GM12878 (cell line): ENCODE results near the gene DES. TPM values are rescaled to one million over a fixed set of nuclear protein-coding genes. Genes with fewer than 3 reads are reported as not detected.

Experiments used
- ATAC-seq: fragments of 200-7000 bp; cut with Tn5 transposase; 3 replicates; pipeline ENCODE4 v1.9.1; 2020; ENCODE audit warnings: mild to moderate bottlenecking, moderate library complexity
- BruUV-seq: library from RNA; stranded (reverse); fragments of 400-500 nt; replicated peaks from 2 replicates; lab custom pipeline; 2021; lab: Mats Ljungman, UMichigan
- CTCF ChIA-PET: fragments of 300-600 bp; sonication (Branson Sonifier 250); formaldehyde crosslinking; extraction: SDS; loops from one replicate; lab custom pipeline; 2021; ENCODE audit warnings: inconsistent platforms; lab: Yijun Ruan, JAX
- POLR2A ChIA-PET: fragments of 350-600 bp; formaldehyde crosslinking; extraction: SDS; loops from one replicate; lab custom pipeline; 2021; ENCODE audit warnings: inconsistent platforms; lab: Charles Lee
- RAD21 ChIA-PET: fragments of 300-600 bp; sonication (Branson Sonifier 250); formaldehyde crosslinking; loops from one replicate; lab custom pipeline; 2023; ENCODE audit warnings: antibody characterized with exemption; ENCODE audit not compliant: unreplicated experiment; lab: Charles Lee
- SMC1A ChIA-PET: fragments of 300-600 bp; sonication (Branson Sonifier 250); formaldehyde crosslinking; loops from one replicate; lab custom pipeline; 2023; ENCODE audit not compliant: unreplicated experiment, uncharacterized antibody; lab: Charles Lee
- DNase-seq: peaks from one replicate; pipeline ENCODE4 v3.0.0-alpha.2; 2011; ENCODE audit warnings: low read depth, low spot score
- FAIRE-seq: peaks from 3 replicates; lab custom pipeline; 2011; peaks lifted over from hg19 to GRCh38; lab: Jason Lieb, UNC
- H2AFZ ChIP-seq: 2 replicates; pipeline ENCODE4 v1.6.0; 2011; ENCODE audit warnings: low read depth, low read length, control low read depth; ENCODE audit not compliant: control insufficient read depth
- H3K27ac ChIP-seq: 2 replicates; pipeline ENCODE4 v1.5.1; 2011; ENCODE audit warnings: control low read depth; ENCODE audit not compliant: control insufficient read depth, insufficient read depth
- H3K27me3 ChIP-seq, 2 experiments: replicated peaks in 1 of 2; 2 replicates each; pipeline versions ENCODE4 v1.6.0 to v1.6.1; 2011; ENCODE audit warnings: low read length in 1 of 2; ENCODE audit not compliant: control insufficient read depth in 2 of 2, insufficient read depth in 2 of 2
- H3K36me3 ChIP-seq, 2 experiments: 2 replicates each; pipeline ENCODE4 v1.5.1; 2011; ENCODE audit warnings: low read length in 1 of 2; ENCODE audit not compliant: control insufficient read depth in 2 of 2, insufficient read depth in 2 of 2
- H3K4me1 ChIP-seq: 2 replicates; pipeline ENCODE4 v1.6.1; 2011; ENCODE audit warnings: mild to moderate bottlenecking, low read length, moderate library complexity, mixed read lengths; ENCODE audit not compliant: control insufficient read depth, insufficient read depth
- H3K4me2 ChIP-seq: 2 replicates; pipeline ENCODE4 v1.6.0; 2011; ENCODE audit warnings: control low read depth; ENCODE audit not compliant: control insufficient read depth, insufficient read depth
- H3K4me3 ChIP-seq: fragments of 200-600 bp; sonication (generic); 2 replicates; pipeline ENCODE4 v1.5.1; 2016
- H3K79me2 ChIP-seq: 2 replicates; pipeline ENCODE4 v1.6.0; 2011; ENCODE audit warnings: low read length; ENCODE audit not compliant: control insufficient read depth, insufficient read depth
- H3K9ac ChIP-seq: 2 replicates; pipeline ENCODE4 v1.8.0; 2011; ENCODE audit warnings: low read length, control low read depth, mixed read lengths; ENCODE audit not compliant: control insufficient read depth, insufficient read depth
- H3K9me3 ChIP-seq: replicated peaks from 3 replicates; pipeline ENCODE4 v1.5.1; 2011; ENCODE audit warnings: mild to moderate bottlenecking, low read length; ENCODE audit not compliant: control insufficient read depth, insufficient read depth
- H4K20me1 ChIP-seq: 2 replicates; pipeline ENCODE4 v1.6.0; 2011; ENCODE audit not compliant: control insufficient read depth, insufficient read depth
- BCL3 ChIP-seq: IDR thresholded peaks from 2 replicates; pipeline ENCODE4 v1.6.1; 2011; ENCODE audit warnings: borderline replicate concordance, low read depth, mild to moderate bottlenecking, moderate library complexity, low read length; ENCODE audit not compliant: insufficient read depth, poor library complexity, severe bottlenecking
- BHLHE40 ChIP-seq, 2 experiments: fragments of 450-650 bp in 1 of 2; IDR thresholded peaks; 2 replicates each; pipeline ENCODE4 v1.6.1; 2011 to 2017; ENCODE audit warnings: low read depth in 2 of 2, borderline replicate concordance in 1 of 2, improper control_type of control experiment in 1 of 2, low read length in 1 of 2, mild to moderate bottlenecking in 1 of 2
- CHD4 ChIP-seq: fragments of 200-600 bp; sonication (generic); IDR thresholded peaks from 2 replicates; pipeline ENCODE4 v1.6.1; 2016; ENCODE audit warnings: mild to moderate bottlenecking
- CREM ChIP-seq: IDR thresholded peaks from 2 replicates; pipeline ENCODE4 v1.6.1; 2014; ENCODE audit warnings: antibody characterized with exemption, low read depth
- ELK1 ChIP-seq: IDR thresholded peaks from 2 replicates; pipeline ENCODE4 v1.6.1; 2012; ENCODE audit warnings: low read depth, low read length, improper control_type of control experiment
- IKZF1 ChIP-seq: fragments of 450-650 bp; conservative IDR thresholded peaks from 2 replicates; pipeline ENCODE4 v1.6.1; 2017; ENCODE audit warnings: antibody characterized with exemption, mild to moderate bottlenecking
- NFIC ChIP-seq: IDR thresholded peaks from 2 replicates; pipeline ENCODE4 v1.6.1; 2012; ENCODE audit warnings: low read depth, mild to moderate bottlenecking, inconsistent platforms, low read length, moderate library complexity
- NR2C1 ChIP-seq: fragments of 450-650 bp; IDR thresholded peaks from 2 replicates; pipeline ENCODE4 v1.6.1; 2017; ENCODE audit warnings: antibody characterized with exemption, mild to moderate bottlenecking, moderate library complexity
- ZBTB4 ChIP-seq: fragments of 450-650 bp; formaldehyde crosslinking; IDR thresholded peaks from 2 replicates; pipeline ENCODE4 v1.4.0; 2022; ENCODE audit warnings: mild to moderate bottlenecking, moderate library complexity
- ZNF217 ChIP-seq: fragments of 450-650 bp; IDR thresholded peaks from 2 replicates; pipeline ENCODE4 v1.6.1; 2017; ENCODE audit warnings: antibody characterized with exemption, mild to moderate bottlenecking
- ZNF384 ChIP-seq: IDR thresholded peaks from 2 replicates; pipeline ENCODE4 v1.6.1; 2012; ENCODE audit warnings: low read depth, mild to moderate bottlenecking, low read length, improper control_type of control experiment, borderline replicate concordance
- WGBS: methylation state at CpG from one replicate; pipeline ENCODE4 v1.1.6; 2016; ENCODE audit warnings: low lambda C conversion rate; ENCODE audit not compliant: insufficient replicate concordance, insufficient coverage; ENCODE audit errors: missing lambda C conversion rate; 5-methylcytosine and 5-hydroxymethylcytosine counted together
- in situ Hi-C: fragments of 300-500 bp; cut with MboI; formaldehyde crosslinking; loops from 9 replicates; pipeline ENCODE4 v1.14.3; 2018; ENCODE audit warnings: mixed read lengths
- intact Hi-C: fragments of 100-400 bp; cut with micrococcal nuclease; formaldehyde crosslinking; loops from one replicate; pipeline ENCODE4 v1.14.2; 2022; ENCODE audit not compliant: unreplicated experiment
- polyA plus RNA-seq, 11 experiments: library from polyadenylated mRNA; depleted of rRNA in 4 of 11; unstranded in 6 of 11; stranded (reverse) in 5 of 11; fragments of >200 nt; fragmentation: Nextera tagmentation in 4 of 11; fragmentation: Illumina TruSeq in 1 of 11; extraction: Ambion mirVana in 4 of 11; extraction: Trizol in 1 of 11; gene quantifications; 1 replicate in 1 of 11; 2 replicates in 10 of 11; pipeline versions ENCODE4 v1.2.1 to v1.2.3, GENCODE V29; 2011 to 2016; ENCODE audit warnings: inconsistent platforms in 2 of 11, missing spikeins in 2 of 11, low read depth in 1 of 11
- total RNA-seq, 4 experiments: library from RNA; depleted of rRNA in 3 of 4; stranded (reverse); fragments of >200 nt in 3 of 4; fragmentation: Illumina TruSeq in 1 of 4; extraction: Trizol in 1 of 4; gene quantifications; 2 replicates each; pipeline versions ENCODE4 v1.2.1 to v1.2.3, GENCODE V29; 2013 to 2021
- TF ChIP-seq, protein P1 (sequence below): fragments of 450-650 bp; IDR thresholded peaks from 2 replicates; pipeline ENCODE4 v1.6.1; 2017; ENCODE audit warnings: mild to moderate bottlenecking

Gene DES
- total and polyA plus RNA-seq, 10 of the 15 experiments (the other 5 are each of a cell fraction or from before 2014, with no cell fraction given) = 0.80 TPM; not detected in 9

GRCh38 chr2:219453671-219454590, 35.8 kb downstream of the DES start:
- no peak for DNase-seq
- no peaks in the 10 kb centered on the region for H3K36me3 ChIP-seq
- no peaks in the 10 kb centered on the region for H4K20me1 ChIP-seq
- FAIRE-seq = no peak
- SMC1A ChIA-PET = no interaction called here
- BruUV-seq = no TSS peak
- CTCF ChIA-PET = interaction anchor here (1.0 kb wide), 1 partner anchor 50 kb away, joined by 3 read pairs; no protein-coding TSS in a partner anchor
- intact Hi-C loops (no loop called here), in situ Hi-C loops (no loop called here)
- no peak overlapping the region for H3K4me3 ChIP-seq
- H2AFZ ChIP-seq = no peak overlapping the region
- no peak overlapping the region for H3K27ac ChIP-seq
- POLR2A ChIA-PET = interaction anchor here (0.6 kb wide), 1 partner anchor 66 kb away, joined by 3 read pairs; the partner anchor contains the start of gene DNPEP
- H3K27me3 ChIP-seq = peaks cover 2 to 6% of the 10 kb centered on the region in 2 experiments; a peak in 3 of 4 replicates
- H3K4me2 ChIP-seq = no peak overlapping the region
- WGBS = 36% methylated on average over 10 of the region's 10 CpGs
- H3K9me3 ChIP-seq = no peaks in the 10 kb centered on the region
- no peak for ATAC-seq
- RAD21 ChIA-PET = no interaction called here
- no peaks in the 10 kb centered on the region for H3K4me1 ChIP-seq
- no peaks in the 10 kb centered on the region for H3K79me2 ChIP-seq
- no peak overlapping the region for H3K9ac ChIP-seq
- TF ChIP-seq, protein P1, sequence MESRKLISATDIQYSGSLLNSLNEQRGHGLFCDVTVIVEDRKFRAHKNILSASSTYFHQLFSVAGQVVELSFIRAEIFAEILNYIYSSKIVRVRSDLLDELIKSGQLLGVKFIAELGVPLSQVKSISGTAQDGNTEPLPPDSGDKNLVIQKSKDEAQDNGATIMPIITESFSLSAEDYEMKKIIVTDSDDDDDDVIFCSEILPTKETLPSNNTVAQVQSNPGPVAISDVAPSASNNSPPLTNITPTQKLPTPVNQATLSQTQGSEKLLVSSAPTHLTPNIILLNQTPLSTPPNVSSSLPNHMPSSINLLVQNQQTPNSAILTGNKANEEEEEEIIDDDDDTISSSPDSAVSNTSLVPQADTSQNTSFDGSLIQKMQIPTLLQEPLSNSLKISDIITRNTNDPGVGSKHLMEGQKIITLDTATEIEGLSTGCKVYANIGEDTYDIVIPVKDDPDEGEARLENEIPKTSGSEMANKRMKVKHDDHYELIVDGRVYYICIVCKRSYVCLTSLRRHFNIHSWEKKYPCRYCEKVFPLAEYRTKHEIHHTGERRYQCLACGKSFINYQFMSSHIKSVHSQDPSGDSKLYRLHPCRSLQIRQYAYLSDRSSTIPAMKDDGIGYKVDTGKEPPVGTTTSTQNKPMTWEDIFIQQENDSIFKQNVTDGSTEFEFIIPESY = no peak
- TF ChIP-seq ZNF217 (no peak), CHD4 (no peak), NFIC (no peak), NR2C1 (no peak), ZNF384 (no peak), ZBTB4 (CRISPR knock-in tag) (no peak), BHLHE40 (IDR thresholded peaks at IDR 0.05; ENCODE audit: borderline replicate concordance in 1 of 2, low read depth in 2 of 2, low read length in 1 of 2) (no peak), IKZF1 (no peak), BCL3 (no peak), ELK1 (no peak), CREM (no peak)
